Activated CD8-positive, alpha-beta memory T cell treated with anti-CD3 and anti-CD28 coated beads, Interleukin-2, amount 50 U/mL, for 24 hours (primary cell): ENCODE measurements around the gene CCNI.

Source experiments
- DNase-seq: peaks from one replicate; pipeline ENCODE4 v3.0.0-alpha.2; 2020; ENCODE audit errors: extremely low read depth

Gene CCNI

GRCh38 chr4:77007358-77008230 is 68.2 kb downstream of the CCNI start:
- DNase-seq = no peak

GRCh38 chr4:77006753-77007353 is 68.9 kb downstream of the CCNI start:
- no peak for DNase-seq

- no peak for DNase-seq
Measured at GRCh38 chr4:77003400-77003799, 72.4 kb downstream of the CCNI start.

GRCh38 chr4:77002321-77003107 is 73.3 kb downstream of the CCNI start:
- DNase-seq = no peak

GRCh38 chr4:77001907-77002306 is 73.9 kb downstream of the CCNI start:
- no peak for DNase-seq

- no peak for DNase-seq
Measured at GRCh38 chr4:76998251-76998901, 77.4 kb downstream of the CCNI start.

GRCh38 chr4:76997532-76997931 is 78.3 kb downstream of the CCNI start:
- DNase-seq = no peak
